A549 treated with AZD9567 at 1 μM for 4 hours (cell line): Measurements from ENCODE around the gene RBM46. TPM values are rescaled to one million over a fixed set of nuclear protein-coding genes. Genes with fewer than 3 reads are reported as not detected.

ENCODE experiments used
- total RNA-seq: library from RNA; stranded (reverse); fragments of 200-300 nt; extraction: Qiagen RNA extraction; gene quantifications from 5 replicates; pipeline ENCODE4 v1.2.3, GENCODE V29; 2022; ENCODE audit not compliant: insufficient read depth

The RBM46 gene
- not detected in 5 replicates for total RNA-seq

GRCh38 chr4:154781126-154781982, at the start of gene RBM46:
TSS of gene RBM46 (plus strand) at chr4:154781272. CDS start at chr4:154796753, 15,481 bp downstream.

GRCh38 chr4:154743683-154744340, 37.3 kb upstream of the RBM46 start, which contains the start of gene LRAT:
TSS of gene LRAT (plus strand) at chr4:154744000. CDS start at chr4:154744327, 327 bp downstream.

Other genes starting within 250 kb of the RBM46 start
- 56.8 to 91.4 TPM (median 59.9 TPM) in 5 replicates for gene PLRG1, start 230.9 kb upstream of the RBM46 start, total RNA-seq
- gene FGB, start 218.3 kb upstream of the RBM46 start, total RNA-seq, result 14.0 to 37.7 TPM (median 17.0 TPM) in 5 replicates
- gene FGA, start 190.5 kb upstream of the RBM46 start, total RNA-seq, result 12.8 to 27.7 TPM (median 13.4 TPM) in 5 replicates
- gene FGG, start 168.6 kb upstream of the RBM46 start, total RNA-seq, result 4.8 to 8.3 TPM (median 5.7 TPM) in 5 replicates
- 0.08 to 0.10 TPM in 2 of 5 replicates, not detected in the others for gene LRAT, start 37.3 kb upstream of the RBM46 start, total RNA-seq